NCI-H2196 treated with DMSO at 0.1 percent for 48 hours (cell line): ENCODE results near the gene VPS33B.

Source experiments
- DNase-seq: peaks from one replicate; lab custom pipeline; 2025; ENCODE audit not compliant: unreplicated experiment; lab: John Stamatoyannopoulos, UW

VPS33B gene

DNA sequence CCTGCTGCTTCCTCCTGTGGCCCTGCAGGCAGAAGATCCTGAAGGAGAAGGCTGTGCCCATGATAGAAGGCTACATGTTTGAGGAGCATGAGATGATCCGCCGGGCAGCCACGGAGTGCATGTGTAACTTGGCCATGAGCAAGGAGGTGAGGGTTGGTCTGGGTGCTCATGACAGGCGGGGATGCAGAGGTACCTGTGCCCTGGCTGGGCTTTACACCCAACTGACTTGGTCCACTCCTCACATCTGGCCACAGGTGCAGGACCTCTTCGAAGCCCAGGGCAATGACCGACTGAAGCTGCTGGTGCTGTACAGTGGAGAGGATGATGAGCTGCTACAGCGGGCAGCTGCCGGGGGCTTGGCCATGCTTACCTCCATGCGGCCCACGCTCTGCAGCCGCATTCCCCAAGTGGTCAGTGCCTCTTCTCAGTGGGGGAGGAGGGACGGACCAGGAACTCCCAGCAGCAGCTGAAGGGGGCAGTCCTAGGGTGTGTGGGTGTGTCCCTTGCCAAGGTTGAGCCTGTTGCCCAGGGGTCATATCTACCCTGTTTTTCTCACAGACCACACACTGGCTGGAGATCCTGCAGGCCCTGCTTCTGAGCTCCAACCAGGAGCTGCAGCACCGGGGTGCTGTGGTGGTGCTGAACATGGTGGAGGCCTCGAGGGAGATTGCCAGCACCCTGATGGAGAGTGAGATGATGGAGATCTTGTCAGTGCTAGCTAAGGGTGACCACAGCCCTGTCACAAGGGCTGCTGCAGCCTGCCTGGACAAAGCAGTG, 69.3 kb downstream of the VPS33B start:
- no peak for DNase-seq

DNA sequence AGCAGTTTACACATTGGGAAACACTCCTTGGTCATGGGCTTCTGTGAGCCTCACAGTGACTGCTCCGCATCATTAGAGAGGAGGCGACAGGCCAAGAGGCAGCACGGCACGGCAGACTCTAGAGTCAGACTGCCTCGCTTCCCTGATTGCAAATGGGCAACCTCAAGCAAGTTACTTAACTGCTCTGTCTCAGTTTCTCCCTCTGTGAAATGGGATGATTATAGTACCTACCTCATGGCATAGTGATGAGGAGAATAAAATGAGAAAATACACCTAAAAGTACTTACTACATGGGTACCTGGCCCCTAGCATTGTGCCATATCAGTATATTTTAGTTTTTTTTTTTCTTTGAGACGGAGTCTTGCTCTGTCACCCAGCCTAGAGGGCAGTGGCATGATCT, 71.7 kb downstream of the VPS33B start:
- no peak for DNase-seq

DNA sequence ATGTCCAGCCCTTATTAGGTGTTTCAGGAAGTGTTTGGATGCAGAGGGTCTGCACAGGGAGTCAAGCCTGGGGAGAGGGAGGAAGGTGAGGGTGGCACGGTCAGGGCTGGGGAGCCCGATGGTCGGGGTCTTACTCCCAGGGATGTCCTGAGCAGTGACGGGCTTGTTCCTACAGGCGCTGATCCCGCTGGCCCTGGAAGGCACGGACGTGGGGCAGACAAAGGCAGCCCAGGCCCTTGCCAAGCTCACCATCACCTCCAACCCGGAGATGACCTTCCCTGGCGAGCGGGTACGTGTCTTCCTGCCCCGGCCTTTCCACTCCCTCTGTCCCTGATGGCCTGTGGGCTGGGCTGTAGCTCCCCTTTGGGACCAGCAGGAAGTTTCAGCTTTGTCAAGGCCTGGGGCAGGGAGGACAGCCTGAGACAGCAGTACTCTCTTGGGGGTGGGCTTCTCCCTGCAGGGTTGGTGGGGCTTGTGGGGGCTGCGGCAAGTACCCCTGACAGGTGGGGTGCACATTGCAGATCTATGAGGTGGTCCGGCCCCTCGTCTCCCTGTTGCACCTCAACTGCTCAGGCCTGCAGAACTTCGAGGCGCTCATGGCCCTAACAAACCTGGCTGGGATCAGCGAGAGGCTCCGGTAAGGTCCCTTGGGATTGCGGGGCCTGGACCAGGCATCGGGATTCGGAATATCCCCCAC, 72.3 kb downstream of the VPS33B start:
- DNase-seq: no peak
